Stimulated activated CD8-positive, alpha-beta memory T cell treated with anti-CD3 and anti-CD28 coated beads, Interleukin-12 subunit alpha, Interleukin-12 subunit beta, amount 100 ng/mL, for 24 hours (primary cell): ENCODE data around the gene BMP6.
"Not testable (repeated sequence)": the region's sequence is repeated elsewhere in the genome, so short reads cannot be mapped to it uniquely, and the experiment has no call there.

ENCODE experiments used
- DNase-seq: peaks from one replicate; pipeline ENCODE4 v3.0.0-alpha.2; 2020; ENCODE audit errors: extremely low read depth

BMP6 gene

DNA sequence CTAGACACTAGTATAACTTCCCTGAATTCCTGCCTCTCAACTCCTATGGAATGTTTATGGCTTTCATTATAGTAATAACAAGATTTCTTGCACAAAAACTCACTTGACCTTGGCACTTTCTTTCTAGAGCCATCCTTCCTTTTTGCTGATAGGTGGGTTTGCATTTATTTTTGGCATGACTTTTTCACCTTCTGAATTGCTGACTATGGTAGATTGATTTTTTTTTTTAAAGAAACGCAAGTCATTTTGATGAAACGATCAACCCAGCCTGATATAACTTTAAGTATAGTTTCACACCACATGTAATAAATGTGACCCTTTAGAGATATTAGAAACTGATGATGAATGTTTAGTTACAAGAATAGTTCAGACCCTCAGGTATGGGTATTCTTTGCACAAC lies 61.8 kb downstream of the BMP6 start:
- no peak for DNase-seq

DNA sequence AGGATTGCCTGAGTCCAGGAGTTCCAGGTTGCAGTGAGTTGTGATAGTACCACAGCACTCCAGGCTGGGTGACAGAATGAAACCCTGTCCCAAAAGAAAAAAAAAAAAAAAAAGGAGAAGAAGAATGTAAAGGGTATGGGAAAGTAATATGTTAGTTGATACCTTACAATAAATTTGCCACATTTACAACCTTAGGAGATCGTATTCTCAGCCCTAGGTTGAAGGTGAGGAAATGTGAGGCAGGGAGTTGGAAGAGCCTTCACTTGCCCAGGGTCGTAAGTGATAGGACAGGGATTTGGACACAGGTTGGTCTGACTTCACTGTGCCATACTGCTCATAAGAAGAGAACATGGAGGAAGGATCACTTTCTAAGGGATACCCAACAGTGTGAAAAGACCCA lies 68.6 kb downstream of the BMP6 start:
- DNase-seq: no peak

DNA sequence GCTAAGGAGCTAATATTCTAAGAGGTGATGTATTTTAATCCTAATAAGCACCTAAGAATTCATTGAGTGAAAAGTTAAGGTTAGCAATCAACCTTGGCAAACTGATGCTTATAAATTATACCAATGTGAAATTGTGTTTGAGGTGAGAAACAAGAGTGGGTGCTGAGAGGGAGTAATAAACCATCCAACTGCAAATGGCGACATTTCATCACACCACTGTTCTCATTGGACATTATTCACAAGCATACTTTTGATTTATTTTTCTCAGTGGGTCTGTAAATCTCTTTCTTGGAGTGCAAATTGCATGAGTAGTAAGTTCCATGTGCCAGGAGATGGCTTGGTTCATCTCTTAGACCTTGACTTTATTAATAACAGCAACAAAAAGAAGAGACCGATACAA lies 71.5 kb downstream of the BMP6 start:
- DNase-seq: no peak

DNA sequence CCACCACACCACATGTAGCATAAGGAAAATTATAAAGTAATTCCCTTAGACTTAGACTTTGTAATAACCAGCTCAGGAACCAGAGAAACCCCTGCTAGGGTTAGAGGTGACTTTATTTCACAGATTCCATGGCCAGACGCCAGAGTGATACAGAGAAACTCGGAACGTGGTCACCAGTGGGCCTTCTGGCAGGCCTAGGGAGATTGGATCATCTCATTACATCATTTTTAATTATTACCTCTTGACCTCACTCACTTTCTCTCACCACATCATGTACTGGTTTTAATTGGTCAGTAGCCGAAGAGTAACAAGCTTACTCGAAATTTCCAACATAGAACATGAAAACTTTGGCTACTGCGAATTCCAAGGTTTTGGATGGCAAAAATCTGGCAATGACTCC lies 72.9 kb downstream of the BMP6 start:
- DNase-seq: no peak

DNA sequence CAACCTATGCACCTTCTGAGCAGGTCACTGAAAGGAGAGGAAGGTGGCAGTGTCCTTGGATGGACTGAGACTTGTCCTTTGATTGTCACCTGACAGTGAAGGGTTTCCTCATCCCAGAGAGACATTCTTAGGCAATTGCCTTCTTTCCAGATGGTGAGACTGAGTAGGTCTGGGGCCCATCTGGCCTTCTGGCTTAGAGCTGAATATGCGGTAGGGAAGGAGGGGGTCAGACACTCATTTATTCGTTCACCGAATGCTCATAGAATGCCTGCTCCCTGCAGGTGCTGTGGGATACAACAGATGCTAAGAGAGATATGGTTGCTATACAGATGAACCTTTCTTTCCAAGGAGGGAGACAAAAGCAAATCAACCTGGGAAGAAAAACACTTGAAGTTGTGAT lies 76.8 kb downstream of the BMP6 start:
- DNase-seq: no peak

GRCh38 chr6:7803214-7803613 lies 77.3 kb downstream of the BMP6 start:
- no peak for DNase-seq

GRCh38 chr6:7805078-7805849 lies 79.4 kb downstream of the BMP6 start:
- no peak for DNase-seq

GRCh38 chr6:7805850-7806214 lies 79.9 kb downstream of the BMP6 start:
- DNase-seq: no peak

DNA sequence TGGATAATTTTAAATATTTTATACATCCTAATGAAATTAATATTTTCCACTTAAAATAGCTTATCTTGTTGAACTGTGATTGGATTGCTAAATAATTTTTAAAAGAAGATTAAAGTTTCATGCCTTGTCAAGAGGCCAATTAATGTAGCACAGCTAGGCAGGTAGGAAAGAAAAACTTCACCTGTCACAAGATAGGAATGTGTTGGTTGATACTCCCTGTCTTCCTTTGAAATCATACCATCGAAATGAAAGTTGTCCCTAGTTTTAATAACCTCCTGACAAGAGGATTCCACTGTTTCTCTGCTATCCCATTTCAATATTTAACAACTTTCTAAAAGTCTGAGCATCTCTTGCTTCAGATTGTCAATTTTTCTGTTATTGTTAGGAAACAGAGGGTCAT lies 80.8 kb downstream of the BMP6 start:
- no peak for DNase-seq

DNA sequence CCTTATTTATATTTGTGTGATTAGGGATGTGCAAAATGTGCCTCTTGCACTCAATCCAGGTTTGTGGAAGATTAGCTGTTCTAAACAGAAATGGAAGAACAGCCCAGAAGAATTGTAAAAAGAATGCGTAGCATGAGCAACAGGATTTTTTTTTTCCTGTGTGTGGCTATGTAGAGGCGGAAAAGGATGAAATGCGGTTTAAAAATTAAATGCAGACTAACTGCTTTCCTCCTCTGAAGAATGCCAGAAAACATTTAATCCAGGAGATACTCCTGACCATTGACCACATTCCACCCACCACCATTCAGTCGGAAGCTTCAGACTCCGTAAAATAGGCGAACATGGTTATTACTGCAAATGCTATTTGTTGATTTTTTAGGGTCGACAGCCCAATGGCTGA lies 83.4 kb downstream of the BMP6 start:
- no peak for DNase-seq

- DNase-seq: no peak
These were observed 85.5 kb downstream of the BMP6 start for GRCh38 chr6:7811441-7811840.

DNA sequence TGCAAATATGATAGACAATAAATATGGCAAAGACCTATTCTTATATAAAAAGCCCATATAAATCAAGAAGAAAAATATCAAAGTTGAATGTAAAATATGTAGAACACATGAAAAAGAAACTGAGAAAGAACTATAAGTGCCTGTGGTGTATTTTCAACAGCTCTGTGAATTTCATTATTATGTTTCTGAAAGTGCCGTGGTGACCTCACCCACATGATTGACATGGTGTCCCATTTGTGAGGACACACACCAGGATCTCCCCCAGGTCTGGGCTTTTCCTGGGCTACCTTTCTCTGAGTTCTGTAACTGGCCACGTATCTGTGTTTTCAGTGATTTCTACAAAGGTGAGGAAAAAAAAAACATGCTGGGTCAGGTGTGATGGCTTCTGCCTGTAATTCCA lies 86.7 kb downstream of the BMP6 start:
- no peak for DNase-seq

DNA sequence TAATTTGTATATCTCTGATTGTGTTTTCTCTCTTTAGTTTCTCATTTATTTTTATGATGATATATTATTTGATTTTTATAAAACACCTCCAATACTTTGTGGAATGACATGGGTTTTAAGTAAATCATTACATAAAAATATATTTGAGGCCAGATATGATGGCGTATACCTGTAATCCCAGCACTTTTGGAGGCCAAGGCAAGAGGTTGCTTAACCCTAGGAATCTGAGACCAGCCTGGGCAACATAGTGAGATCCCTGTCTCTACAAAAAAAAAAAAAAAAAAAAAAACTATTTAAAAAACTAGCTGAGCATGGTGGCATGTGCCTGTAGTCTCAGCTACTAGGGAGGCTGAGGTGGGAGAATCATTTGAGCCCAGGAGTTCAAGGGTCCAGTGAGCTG lies 87.3 kb downstream of the BMP6 start:
- DNase-seq: no peak

DNA sequence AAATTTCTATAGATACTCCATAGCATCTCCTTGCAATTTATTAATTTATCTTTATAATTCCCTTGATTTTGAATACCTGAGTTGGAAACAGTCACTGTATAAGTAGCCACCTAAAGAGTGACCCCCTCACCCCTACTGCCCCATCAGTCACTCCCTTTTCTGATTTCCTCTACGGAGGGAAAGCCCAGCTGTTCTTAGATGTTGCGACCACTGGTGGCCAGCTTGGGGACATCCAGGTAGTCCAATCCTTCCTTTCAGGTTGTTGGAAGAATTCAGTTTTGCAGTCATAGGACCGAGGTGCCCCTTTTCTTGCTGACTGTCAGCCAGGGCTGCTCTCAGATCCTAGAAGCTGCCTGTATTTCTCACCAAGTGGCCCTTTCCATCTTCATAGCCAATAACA lies 87.8 kb downstream of the BMP6 start:
- no peak for DNase-seq

DNA sequence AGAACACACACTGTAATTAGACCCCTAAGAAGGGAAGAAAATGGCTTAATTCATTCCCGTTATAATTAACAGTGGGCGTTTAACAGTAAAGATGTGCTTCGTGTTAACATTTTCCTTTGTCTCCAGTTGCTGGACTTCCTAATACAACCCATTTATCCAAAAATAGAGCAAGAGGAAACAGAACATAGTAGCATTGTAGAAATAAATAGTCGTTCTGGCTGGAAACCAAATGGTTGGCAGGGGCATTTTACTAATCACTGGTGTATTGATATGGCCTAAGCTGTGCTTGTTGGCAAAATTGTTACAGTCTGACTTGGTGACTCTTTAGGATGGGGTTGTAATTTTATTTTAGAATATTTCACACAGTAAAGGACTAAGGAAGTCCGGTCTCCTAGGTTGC lies 89.8 kb downstream of the BMP6 start:
- no peak for DNase-seq

DNA sequence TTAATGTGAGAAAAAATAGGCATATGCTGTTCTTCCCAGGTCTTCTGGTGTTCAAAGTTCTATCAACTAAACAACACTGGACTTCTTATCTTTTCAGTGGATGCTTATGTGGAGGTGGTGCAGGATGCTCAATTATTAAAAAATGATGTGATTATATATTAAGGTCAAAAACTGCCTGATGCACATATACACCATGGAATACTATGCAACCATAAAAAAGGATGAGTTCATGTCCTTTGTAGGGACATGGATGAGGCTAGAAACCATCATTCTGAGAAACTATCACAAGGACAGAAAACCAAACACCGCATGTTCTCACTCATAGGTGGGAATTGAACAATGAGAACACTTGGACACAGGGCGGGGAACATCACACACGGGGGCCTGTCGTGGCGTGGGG lies 91.3 kb downstream of the BMP6 start:
- not testable (repeated sequence) for DNase-seq

DNA sequence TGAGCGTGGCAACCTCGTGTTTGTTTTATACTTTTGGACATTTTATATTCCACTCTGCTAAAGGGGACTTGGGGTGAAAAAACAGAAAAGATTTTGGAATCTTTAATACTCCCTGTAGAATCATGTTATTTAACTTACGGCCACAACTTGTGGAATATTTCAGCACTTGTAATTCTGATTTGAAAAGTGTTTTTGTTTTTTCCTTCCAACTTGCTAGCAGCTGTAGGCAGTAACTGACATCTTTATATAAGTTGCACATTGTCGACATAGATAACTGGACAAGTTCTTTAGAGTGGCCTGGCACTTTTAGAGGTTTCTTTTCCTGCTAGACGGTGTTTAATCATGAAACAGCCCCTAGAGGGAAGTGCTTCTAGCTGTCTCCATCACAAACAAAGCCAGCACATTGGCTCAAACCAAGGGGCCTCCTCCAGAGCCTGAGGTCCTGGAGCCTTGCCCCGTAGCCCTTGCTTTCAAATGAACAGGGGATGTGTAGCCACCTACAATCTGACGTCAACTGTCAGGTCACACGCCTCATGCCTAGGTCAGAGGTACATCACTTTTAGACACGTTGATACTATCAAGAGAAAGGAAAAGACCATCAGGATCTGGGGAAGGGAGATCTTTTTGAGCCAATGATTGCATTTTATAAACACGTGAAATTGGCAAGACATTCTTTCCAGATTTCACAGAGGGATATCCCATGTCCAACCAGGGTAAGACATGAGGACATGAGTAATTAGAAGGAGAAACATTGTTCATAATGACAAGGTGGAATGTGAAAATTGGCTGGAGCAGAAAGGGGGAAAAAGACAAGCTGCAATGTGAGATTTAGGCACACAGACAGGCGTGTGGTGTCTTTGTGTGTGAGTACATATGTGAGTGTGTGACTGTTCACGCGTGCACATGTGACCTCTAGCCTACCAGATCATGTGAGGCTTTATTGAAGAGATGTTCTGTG lies 92.6 kb downstream of the BMP6 start:
- no peak for DNase-seq

DNA sequence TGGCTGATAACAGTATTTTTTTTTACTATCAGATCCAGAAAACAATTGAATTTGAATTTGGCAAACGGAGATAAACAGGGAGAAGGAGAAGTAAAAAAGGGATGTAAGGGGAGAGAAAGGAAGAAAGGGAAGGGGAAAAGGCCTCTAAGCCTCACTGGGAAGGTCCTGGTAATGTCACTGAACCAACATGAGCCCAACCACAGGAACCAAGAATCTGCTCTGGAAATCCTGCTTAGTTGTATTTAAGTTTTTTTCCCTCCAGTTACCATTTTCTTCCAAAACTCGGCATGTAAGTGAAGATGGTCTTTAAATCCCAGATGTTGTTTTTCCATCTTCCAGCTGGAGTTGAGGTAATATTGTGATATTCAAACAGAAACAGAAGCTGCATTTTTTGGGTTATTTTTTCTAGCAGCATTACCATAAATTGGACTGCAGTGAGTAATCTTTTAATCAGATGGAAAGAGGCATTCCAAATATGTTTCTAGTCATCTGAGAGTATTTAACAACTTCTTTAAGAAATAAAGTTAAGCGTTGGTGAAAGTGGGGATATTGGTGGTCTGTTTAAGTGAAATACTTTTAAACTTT lies 93.6 kb downstream of the BMP6 start:
- DNase-seq: no peak

GRCh38 chr6:7820288-7820835 lies 94.5 kb downstream of the BMP6 start:
- DNase-seq: no peak

- no peak for DNase-seq
These were observed 95.5 kb downstream of the BMP6 start for GRCh38 chr6:7821426-7821825.

DNA sequence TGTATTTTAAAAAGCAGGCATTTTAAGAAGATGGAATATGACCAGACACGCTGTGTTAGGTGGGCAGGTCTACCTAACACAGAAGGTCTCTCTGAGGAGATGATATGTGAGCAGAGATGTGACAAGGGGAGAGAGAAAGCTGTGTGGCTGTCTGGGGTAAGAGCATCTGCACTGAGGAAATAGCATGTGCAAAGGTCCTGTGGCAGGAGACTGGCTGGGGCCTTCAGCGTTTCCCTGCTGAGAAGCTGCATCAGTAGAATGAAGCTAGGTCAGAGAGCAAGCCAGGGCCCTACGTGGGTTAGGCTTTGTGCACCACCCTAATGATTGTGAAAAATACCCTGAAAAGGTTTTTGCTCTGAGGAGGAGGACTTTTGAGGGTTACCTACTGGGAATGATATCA lies 97.7 kb downstream of the BMP6 start:
- DNase-seq: no peak

GRCh38 chr6:7825986-7826385 lies 100.1 kb downstream of the BMP6 start:
- DNase-seq: no peak

- DNase-seq: no peak
These were observed 101.2 kb downstream of the BMP6 start for GRCh38 chr6:7827142-7827541.
